ENCODE results near the gene SAFB.

The SAFB gene

DNA sequence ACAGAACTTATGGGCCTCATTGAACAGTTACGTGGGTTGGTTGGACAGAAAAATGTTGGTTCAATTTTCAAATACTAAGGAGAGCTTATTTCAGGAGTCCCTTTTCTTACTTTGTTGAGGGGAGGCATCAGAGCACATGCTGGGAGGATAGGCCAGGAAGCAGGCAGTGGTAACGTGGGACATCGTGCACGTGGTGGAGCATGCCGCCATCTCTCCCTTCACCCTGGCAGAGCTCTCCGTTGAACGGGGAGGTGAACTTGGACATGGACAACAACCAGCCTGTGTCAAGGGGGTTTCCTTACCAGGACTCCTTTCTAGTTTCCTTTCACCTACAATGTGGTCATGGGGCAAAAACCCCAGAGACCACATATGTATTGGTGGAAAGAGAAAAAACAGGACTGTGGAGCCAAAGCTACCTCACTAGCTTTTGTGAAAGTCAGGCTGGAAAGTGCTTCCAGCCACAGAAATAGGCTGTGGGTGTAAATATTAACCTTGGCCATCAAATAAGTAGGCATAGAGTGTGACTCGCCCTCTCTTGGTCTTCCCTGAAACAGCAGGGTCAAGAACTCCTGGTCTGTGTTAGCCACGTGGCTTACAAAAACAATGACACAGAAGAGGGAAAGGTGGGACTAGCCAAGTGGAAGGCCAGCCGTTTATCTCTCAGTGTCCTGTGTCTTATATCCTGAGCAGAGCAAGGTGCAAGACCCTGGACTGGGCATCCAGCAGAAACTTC is 43.1 kb downstream of the SAFB start:
- DNase-seq = no peak

DNA sequence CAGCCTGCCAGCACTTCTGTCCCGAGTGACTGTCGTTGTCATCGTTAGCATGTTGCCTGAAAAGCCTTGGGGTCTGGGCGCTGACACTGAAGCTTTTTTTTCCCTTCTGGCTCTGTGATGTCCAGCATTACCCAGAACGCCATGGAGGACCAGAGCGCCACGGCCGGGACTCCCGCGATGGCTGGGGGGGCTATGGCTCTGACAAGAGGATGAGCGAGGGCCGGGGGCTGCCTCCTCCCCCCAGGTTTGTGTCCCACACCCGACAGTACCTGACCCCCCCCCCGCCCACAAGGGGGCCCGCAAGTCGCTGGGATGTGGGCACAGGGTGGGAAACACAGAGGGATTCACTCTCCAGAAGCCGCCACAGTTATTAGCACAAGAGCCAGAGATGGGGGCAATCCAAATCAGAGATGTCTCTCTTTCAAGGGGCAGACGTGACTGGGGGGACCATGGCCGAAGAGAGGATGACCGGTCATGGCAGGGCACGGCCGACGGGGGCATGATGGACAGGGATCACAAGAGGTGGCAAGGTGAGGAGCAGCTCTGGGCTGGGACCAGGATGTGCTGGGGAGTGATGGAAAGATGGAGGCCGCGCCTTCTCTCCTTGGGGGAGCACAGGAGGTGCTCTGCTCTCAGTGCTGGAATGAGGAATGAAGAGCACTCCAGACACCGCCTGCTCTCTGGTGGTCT is 44.2 kb downstream of the SAFB start:
- DNase-seq = no peak

DNA sequence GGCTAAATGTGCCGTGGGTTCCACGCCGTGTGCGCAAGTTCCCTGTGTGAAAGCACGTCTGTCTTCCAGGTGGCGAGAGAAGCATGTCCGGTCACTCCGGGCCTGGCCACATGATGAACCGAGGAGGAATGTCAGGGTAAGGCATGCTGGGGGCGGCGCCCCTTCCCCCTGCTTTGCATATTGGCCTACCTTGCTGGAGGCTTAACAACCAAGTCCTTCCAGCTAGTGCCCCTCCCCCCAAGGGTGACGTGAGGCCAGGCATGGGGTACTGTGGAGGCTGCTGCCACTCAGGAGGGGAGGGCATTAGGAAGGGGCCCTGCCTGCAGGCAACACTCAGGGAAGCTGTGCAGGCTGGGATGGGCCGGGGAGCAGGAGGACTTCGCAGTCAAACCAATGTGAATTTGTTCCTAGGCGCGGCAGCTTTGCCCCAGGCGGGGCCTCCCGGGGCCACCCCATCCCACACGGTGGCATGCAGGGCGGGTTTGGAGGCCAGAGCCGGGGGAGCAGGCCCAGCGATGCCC is 44.9 kb downstream of the SAFB start:
- no peak for DNase-seq

DNA sequence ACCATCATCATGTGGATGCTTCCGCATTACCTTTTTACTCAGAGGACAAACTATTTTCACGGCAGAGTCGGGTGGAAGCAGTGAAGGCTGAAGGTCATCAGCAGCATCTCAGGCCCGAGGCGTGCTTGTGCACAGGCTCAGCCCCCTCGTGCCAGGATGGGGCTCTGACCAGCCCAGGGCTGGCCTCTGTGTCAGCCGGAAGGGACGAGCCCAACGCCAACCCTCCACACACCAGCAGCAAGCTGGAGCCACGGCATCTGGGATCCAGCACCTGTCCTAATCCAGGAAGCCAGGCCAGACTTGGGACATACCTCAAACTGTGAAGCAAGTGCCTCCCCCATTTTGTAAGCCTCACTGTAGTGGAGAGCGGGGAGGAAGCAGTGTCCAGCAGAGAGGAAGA is 46.3 kb downstream of the SAFB start:
- no peak for DNase-seq

DNA sequence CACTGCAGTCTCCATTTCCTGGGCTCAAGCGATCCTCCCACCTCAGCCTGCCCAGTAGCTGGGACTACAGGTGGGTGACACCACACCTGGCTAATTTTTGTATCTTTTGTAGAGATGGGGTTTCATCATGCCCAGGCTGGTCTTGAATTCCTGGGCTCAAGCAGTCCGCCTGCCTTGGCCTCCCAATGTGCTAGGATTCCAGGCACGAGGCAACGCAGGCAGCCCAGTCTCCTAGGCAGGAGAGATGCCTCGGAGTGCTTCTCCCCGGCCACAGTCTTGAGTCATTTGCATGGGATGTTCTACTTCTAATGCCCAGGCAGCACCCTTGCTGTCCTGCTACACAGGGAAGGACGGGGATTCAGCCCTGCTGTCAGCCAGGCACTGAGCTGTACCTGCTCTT is 48.7 kb downstream of the SAFB start:
- no peak for DNase-seq

DNA sequence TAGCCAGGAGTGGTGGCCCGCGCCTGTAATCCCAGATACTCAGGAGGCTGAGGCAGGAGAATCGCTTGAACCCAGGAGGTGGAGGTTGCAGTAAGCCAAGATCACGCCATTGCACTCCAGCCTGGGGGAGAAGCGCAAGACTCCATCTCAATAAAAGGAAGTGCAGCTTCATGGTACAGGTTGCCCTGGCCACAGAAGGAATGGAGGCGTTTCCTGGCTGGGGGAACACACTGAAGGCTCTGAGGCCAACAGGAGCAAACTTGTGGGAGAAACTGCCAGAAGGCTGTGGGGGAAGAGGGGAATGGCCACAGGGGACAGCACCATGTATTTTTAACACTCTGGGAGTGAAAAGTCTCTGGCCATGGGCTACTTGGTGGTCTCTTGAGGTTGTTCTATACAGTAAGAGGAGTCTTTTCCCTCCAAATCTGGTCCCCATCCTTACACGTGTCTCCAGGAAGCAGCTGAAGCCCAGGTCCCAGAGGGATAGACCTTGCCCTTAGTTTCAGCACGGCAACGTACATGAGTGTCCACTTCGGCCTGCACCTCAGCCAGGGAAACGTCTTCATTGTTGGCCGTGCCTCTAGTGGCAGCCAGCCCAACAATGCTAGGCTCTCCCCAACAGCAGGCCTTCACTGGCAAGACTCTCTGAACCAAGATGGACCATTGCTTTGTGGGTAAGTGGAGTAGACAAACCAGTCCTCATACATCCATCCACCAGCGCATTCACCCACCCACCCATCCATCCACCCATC is 50.0 kb downstream of the SAFB start:
- DNase-seq = no peak

DNA sequence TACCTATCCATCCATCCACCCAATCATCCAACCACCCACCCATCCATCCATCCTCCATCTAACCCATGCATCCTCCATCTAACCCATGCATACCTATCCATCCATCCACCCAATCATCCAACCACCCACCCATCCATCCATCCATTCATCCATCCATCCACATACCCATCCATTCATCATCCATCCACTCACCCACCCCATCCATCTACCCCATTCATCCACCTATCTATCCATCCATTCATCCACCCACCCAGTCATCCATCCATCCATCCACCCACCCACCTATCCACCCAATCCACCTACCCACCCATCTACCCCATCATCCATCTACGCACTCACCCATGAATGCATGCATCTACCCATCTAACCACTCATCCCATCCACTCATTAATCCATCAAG is 50.9 kb downstream of the SAFB start:
- no peak for DNase-seq

DNA sequence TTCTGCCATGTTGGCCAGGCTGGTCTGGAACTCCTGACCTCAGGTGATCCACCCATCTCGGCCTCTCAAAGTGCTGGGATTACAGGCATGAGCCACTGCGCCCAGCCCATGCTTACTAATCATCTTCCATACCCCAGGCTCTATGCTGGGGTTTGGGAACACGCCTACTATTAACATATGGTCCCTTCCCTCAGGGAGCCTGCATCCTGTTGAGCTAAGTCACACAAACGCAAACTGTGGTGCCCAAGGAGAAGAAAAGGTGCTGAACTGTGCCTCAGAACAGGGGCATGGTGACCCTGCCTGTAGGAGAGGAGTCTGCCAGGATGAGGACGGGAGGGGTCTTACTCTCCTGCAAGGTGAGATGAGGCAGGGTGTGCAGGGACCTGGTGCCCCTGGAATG is 51.8 kb downstream of the SAFB start:
- no peak for DNase-seq

DNA sequence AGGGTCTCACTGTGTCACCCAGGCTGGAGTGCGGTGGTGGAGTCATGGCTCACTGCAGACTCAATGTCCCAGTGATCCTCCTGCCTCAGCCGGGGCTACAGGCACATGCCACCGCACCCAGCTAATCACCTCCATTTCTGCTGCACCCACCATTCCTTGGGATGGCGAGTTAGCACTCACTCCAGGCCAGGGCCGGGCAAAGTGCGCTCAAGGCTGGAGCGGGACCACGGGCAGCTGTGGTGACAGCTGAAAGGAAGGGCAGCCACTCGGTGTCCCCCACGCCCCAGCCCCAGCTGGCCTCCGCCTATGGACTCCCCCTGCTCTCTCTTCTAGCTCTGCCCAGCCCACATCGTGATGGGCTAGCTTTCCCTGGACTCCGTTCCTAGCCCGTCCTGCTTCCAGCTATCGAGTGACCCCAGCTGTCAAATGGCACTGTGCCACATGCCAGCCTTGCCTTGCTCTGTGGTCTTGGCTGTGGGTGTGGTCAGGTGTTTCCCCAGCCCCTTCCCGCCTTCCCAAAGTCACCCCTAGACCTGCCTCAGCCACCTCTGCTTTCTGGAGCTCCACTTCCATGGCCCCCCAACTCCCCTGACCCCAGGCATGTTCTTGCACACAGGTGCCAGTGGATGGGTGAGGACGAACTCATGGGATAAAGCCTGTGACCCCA is 53.4 kb downstream of the SAFB start:
- no peak for DNase-seq

DNA sequence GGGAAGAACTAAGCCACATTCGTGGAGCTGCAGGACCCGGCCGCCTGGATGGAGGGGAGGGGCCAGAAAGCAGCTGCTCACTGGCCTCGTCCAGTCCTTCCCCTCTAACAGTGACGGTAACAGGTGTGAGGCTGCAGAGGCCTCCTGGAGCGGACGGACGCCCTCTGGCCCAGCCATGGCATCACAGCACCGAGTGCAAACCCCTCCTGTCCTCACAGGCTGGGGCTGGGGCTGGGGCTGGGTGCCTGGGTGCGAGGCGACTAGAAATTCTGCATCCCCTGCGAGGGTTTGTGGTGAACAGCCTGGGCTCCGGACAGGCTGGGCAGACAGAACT is 53.9 kb downstream of the SAFB start:
- DNase-seq = no peak

DNA sequence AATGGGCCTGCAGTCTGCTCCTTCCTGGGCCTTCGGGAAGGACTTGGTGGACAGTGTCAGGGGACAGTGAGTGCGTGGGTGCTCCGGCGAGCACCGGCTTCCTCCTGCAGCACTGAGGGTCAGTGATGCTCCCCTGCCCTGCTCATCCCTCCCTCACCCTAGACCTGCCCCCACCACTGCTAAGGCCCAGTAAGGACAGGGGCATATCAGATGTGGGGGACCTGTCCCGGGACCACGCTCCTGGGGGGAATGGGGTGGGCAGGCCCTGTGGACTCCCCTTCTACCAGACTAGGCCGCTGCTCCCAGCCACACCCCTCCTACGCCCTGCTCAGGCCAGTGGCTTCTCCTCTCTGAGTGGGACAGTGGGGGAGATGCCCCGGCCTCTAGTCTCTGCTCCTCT is 54.3 kb downstream of the SAFB start:
- DNase-seq = no peak

DNA sequence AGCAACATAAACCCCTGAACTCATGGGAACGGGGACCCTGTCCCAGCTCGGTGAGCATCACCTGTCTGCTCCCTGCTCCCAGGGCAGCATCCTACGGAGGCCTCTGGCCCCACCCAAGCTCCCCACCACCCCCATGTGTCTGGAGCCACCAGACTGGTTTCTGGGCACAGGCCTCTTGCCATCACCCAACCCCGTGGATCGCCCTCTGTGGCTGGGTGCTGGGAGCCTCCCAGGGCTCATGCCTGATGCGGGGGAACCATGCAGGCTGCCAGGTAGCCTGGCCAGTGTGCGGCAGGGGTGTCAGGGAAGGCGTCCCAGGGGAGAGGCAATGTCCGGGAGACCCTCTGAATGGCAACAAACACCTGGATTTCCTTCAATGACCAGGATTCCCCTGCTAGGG is 54.7 kb downstream of the SAFB start:
- DNase-seq = no peak

DNA sequence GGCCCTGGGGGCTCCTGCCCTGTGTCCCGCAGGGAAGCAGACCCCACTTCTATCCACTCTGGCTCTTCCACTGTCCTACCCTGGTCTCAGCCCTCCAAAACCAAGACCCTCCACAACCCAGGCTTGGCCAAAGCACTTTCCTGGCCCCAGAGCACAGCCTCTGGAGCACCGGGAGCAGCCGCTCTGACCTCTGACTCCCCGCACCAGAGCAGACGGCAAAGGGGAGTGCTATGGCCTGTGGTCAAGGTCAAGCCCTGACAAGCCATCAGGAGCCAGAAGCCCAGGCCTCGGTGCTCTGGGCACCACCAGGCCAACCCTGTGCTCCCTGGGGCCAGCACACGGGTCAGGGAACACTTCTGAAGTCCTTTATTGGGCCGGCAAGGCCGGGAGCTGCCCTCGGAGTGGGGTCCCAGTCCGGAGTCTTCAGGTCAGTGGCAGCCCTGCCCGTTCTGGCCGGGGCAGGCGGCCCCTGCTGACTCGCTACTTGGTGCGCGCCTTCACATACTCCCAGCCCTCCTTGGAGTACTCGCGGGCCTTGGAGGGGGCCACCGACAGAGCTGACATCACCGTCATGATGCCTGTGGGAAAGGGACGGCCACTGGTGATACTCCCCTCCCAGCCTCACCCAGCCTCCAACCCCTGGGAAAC is 55.3 kb downstream of the SAFB start:
- no peak for DNase-seq

DNA sequence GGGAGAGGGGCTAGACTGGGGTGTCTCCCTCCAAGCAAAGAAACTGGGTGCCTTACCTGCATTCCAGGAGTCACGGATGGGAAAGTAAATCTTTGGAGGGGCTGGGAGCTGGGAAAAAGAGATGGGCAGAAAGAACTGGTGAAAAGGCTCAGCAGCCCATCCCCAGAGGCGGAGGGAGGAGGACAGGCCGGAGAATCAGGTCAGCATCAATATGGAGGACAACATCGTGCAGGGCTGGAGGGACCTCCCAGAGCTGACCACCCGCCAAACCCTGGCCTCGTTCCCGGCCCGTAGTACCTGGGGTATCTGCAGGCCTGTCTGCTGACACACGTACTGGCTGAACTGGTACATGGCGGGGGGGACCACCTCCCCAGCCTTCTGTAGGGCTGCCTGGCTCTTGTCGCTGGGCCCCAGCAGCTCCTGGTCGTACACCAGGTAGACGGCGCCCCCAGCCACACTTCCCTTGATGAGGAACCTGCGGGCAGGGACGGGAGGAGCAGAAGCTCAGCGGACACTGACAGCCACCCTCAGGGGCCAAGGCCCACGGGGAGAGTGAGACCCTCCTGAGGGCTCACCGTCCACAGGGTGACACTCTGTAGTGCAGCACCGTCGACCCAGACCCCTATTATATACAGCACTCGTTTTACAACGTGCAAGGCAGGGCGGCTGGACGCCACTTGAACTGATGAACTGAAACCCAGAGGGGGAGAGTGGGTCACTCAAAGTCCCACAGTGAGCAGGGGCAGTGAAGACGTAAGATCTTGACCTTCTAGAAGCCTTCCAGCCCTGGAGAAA is 56.6 kb downstream of the SAFB start:
- DNase-seq = no peak

DNA sequence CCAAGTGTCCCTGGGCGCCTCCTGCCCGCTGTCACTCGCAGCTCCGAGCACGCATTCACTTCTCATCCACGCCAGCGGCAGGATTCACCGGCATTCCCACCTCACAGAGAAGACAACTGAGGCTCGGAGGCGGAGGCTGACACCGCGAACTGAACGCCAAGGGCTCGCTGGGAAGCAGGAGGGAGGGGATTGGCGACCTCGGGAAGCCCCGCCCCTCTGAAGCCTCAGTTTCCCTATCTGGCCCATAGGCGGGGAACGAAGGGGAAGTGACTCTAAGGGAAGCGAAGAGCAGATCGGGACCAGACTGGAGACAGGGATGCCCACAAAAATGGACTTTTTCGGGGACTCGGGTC is 57.2 kb downstream of the SAFB start:
- peak in 13 of 56 donors; percentile 56 to 81 (median 66) for DNase-seq

DNA sequence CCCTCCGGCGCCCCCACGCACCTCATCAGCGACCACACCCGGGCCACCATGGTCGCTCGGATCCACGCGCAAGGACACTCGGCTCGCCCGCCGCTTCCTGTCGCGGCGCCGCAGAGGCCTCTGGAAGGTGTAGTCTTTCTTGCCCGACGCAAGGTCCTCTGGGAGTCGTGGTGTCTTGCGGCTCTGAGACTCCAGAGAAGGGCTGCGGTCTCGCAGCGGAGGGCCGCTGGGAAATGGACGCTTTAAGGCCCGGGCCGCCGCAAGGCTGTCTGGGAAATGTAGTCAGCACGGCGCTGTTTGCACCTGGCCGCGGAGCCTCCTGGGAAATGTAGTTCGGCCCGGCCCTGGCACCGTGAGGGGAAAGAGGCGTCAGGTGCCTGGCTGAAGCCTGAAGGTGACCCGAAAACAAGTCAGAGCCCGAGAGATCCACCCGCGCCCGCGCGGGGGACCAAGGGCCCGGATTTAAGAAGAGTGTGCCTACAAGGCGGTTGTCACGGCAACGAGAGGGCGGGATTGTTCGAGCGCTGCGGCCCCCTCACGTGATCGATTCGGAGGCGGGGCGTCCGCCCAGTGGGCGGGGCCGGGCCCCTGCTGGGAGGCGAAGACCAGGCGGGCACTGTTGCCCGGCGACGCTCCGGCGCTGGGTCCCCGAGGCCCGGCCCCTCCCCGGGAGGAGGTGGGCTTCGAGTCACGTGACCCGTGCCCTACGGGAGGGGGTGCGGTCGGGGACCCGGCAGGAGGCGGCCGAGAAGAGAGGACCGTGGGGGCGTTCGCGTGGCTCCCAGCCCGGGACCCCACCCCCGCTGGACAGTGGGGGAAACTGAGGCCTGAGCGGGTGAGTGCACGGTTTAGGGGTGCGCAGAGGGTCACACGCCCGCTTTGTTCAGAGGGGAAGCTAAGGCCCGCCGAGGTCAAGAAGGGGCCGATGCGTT is 57.8 kb downstream of the SAFB start, which contains the start of the genes HSD11B1L and MICOS13:
Gene HSD11B1L, plus strand, starts transcription at position 591 of the 932 bp plus-strand sequence. CDS start 3,806 bp downstream, outside the sequence.
Gene MICOS13, minus strand, starts transcription at position 80 of the 932 bp plus-strand sequence. Its CDS starts 30 bp downstream, at position 50.
- peak; percentile 77 to 100 (median 99) for DNase-seq

DNA sequence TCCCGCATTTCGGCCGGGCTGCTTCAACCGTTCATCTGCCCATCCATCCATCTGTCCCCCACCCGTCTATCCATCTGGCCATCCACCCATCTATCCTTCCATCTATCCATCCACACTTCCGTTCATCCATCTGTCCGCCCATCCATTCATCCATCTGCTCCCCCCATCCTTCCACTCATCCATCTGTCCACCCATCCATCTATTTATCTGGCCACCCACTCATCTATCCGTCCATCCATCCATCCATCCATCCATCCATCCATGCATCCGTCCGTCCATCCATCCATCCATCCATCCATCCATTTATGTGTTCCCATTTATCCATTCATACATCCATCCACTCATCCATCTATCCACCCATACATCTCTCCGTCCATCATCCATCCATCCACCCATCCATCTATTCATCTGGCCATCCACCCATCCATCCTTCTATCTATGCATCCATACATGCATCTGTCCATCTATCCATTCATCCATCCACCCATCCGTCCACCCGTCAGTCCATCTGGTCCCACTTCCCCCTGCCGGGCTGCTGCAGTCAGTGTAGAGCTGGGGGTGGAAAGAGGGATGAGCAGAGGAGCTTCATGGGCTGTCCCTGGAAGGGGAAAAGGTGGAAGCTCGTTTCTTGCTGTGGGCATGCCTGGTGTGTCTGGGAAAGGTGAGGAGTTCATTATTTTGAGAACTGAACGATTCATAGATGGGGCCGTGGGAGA is 58.7 kb downstream of the SAFB start:
- no peak for DNase-seq

DNA sequence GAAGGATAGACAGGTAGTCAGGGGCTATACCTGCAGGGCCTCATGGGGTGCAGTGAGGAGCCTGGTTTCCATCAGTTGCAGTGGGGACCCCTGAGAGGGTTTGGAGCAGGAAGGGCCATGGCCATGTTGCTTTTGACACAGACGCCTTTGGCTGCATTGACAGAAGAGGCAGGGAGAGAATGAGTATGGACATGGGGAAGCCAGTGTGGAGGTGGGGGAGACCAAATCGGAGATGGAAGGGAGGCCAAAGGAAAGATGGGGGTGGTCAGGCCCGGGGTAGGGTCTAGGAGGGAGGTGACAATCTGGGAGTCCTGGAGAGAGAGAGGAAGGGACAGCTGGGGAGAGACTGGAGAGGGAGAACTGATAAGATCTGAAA is 59.2 kb downstream of the SAFB start:
- no peak for DNase-seq

Measured in amygdala (tissue), 56 donors.